Ishikawa (cell line): Measurements from ENCODE around the gene PITPNB.

Source experiments
- CEBPB ChIP-seq: IDR thresholded peaks from 2 replicates; pipeline ENCODE4 v1.6.1; 2012
- EP300 ChIP-seq: IDR thresholded peaks from 2 replicates; pipeline ENCODE4 v1.6.1; 2012; ENCODE audit warnings: borderline replicate concordance
- FOXM1 ChIP-seq: IDR thresholded peaks from 2 replicates; pipeline ENCODE4 v1.6.1; 2012; ENCODE audit warnings: low read depth, borderline replicate concordance
- MAX ChIP-seq: IDR thresholded peaks from 2 replicates; pipeline ENCODE4 v1.6.1; 2012
- RAD21 ChIP-seq: IDR thresholded peaks from 2 replicates; pipeline ENCODE4 v1.6.1; 2012; ENCODE audit warnings: low read depth
- TCF12 ChIP-seq: IDR thresholded peaks from 2 replicates; pipeline ENCODE4 v1.6.1; 2012; ENCODE audit warnings: low read depth
- TEAD4 ChIP-seq: IDR thresholded peaks from 2 replicates; pipeline ENCODE4 v1.6.1; 2012
- YY1 ChIP-seq: IDR thresholded peaks from 2 replicates; pipeline ENCODE4 v1.6.1; 2012; ENCODE audit warnings: low read depth

DNA sequence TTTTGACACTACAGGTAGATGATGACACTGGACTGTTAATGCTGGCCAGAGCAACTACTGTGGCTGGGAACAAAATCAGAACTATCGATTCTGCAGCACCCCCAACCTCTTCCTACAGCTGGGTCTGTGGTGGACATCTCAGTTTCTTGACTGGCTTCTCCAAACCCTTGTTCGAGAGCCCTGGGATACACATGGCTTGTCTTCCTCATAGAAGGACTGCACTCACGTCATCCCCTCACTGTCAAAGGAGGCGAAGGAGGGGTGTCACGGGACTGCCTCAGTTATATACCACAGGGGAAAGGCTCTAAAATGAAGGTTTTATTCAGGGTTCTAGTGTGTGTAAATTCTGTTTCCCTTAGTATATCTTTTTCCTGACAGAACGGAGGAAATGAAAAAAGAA is 44.9 kb downstream of the PITPNB start:
- TF ChIP-seq TCF12 (no peak), FOXM1 (no peak), RAD21 (no peak), YY1 (no peak), EP300 (no peak), CEBPB (no peak), TEAD4 (no peak), MAX (no peak)
